HG03095 (cell line): ENCODE measurements around the gene TFPT.
"Not testable (repeated sequence)": the region's sequence is repeated elsewhere in the genome, so short reads cannot be mapped to it uniquely, and the experiment has no call there.

ENCODE experiments used
- ATAC-seq: cut with Tn5 transposase; IDR thresholded peaks from one replicate; pipeline ENCODE4 v1.9.1; 2021; ENCODE audit warnings: moderate library complexity; ENCODE audit not compliant: unreplicated experiment

Gene TFPT

DNA sequence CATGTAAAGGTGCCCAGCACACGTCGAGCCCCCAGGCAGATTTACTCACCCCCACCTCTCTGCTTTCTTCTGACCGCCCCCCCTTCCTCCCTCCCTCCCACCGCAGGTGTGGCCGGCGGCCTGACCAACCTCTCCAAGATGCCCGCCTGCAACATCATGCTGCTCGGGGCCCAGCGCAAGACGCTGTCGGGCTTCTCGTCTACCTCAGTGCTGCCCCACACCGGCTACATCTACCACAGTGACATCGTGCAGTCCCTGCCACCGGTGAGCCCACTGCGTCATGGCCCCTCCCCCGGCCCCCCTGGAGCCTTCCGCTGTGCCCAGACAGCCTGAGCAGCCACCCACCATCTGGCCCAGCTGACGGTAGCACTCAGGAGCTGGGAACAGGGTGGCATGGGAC lies 8.9 kb upstream of the TFPT start:
- ATAC-seq = no peak

- ATAC-seq = no peak
Observed at GRCh38 chr19:54123682-54124081, 8.2 kb upstream of the TFPT start.

- no peak for ATAC-seq
Observed at GRCh38 chr19:54121259-54121658, 5.8 kb upstream of the TFPT start.

DNA sequence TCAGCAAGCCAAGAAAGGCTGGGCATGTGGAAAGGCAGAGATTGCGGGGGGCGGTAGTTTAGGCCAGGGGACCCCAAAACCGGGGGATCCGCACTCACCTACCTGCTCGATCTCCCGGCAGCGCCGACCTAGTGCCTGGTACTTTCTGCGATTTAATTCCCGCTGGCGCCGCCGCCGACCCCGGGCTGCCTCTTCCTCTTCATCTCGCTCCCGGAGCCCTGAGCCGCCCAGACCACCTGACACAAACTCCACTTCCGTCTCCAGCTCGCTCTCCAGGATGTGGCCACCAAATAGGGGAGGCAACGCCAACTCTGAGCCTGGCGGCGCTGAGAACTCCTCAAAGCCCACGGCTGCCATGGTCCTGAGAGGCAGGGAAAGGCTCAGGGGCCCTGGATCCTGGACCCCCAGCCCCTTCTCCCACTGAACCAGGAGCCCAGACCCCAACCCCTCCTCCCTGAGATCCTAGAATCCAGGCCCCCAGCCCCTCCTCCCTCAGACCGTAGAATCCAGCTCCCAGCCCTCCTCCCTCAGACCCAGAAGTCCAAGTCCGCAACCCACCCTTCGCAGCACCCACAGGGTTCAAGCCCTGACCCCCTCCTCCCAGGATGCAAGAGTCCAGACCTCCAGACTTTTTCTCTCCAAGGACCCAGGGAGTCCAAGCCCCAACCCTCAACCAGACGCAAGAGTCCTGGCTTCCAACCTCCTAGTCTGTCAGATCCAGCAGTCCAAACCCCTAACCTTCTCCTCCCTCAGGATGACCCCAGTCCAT lies 933 bp downstream of the TFPT start:
- ATAC-seq = peak; percentile 3

DNA sequence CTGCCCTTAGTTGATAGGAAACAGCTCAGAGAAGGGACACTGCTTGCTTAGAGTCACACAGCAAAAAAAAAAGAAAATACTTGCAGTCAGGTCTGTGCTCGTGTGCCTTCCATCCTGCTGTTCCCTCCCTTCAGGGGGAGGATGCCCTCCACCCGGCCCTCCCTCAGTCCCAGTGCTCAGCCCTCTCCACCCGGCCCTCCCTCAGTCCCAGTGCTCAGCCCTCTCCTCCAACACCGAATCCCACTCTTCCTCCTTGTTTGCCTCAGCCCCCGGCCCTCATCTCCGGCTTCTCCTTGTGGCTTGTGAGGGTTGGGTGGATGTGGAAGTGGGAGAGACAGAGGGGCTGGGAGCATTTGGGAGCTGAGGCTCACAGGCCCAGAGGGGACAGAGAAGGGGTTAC lies 5.8 kb downstream of the TFPT start:
- ATAC-seq = no peak

DNA sequence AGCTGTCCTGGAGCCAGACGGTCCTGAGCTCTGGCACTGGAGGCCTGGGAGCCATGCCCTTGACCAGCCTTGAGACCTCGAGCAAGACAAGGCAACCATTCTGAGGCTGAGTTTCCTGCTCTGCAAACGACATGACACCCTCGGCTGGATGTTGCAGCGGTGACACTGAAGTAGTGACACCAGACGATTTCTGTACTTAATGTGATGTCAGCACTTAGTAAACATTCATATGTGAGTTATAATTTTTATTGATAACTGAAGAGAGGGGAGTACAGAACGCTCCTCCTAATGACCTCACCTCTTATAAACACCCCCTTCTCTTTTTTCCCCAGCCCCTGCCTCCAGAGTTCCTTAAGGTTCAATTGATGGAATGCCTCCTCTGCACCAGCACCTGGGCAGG lies 7.0 kb downstream of the TFPT start:
- no peak for ATAC-seq

DNA sequence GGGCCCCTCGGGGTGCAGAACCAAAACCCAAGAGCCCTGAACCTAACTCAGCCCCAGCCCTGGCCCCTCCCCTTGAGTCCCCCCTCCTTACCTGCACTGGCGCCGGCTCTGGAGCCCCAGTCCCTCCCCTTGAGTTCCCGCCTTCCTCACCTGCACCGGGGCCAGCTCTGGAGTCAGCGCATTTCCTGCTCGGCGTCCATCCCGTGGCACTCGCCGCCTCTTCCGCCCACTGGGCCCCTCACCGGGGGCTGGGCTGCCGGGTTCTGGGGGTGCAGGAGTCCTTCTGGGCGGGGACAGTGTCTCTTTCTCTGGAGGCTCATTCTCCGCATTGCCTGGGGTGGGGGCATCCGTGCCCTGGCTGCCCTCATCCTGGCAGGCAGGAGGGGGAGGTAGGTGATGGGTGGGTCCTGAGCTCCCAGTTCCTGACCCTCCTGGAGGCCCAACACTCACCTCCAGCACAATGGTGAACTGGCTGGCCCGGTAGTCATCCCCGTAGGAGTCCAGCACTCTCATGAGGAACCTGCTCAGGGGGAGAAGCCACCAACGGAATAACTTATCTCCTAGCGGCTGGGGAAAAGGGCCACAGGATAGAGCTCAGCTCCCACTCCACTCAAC lies 7.5 kb downstream of the TFPT start:
- no peak for ATAC-seq

DNA sequence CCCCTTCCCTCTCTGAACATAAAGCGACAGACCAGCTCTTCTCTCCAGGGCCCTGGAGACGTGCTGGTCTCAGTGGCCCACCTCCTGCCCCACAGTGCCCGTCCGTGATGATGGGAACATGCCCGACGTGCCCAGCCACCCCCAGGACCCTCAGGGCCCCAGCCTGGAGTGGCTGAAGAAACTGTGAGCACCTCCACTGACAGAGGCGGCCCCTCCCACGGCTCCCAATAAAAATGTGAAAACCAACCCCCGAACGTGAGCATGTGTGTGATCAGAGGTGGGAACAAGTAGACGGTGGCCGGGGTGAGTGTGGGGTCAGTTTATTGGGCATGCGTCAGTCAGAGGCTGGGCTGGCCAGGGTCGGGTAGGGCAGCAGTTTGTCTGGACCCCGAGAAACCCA lies 8.7 kb downstream of the TFPT start:
- no peak for ATAC-seq

DNA sequence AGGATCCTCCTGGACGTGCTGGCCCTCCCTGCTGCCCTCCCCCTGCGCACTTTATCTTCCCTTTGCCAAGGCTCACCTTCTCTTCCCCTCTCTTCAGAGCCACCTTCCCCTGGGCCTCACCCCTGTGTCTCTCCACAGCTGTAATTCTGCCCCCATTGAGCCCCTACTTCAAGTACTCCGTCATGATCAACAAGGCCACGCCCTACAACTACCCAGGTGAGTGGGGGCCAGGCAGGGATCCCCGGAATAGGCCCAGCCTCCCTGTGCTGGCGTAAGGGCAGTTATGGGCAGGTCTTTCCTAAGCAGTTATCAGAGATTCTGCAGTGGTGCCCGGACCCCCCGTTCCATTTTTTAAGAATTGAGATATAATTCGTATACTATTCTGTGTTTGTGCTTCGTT lies 9.7 kb downstream of the TFPT start:
- ATAC-seq = no peak

- no peak for ATAC-seq
Observed at GRCh38 chr19:54104998-54105715, 10.3 kb downstream of the TFPT start.

- ATAC-seq = peak; percentile 80
Observed at GRCh38 chr19:54102421-54103169, 12.9 kb downstream of the TFPT start, which contains the start of gene NDUFA3. TSS of gene NDUFA3 (plus strand) at chr19:54102855. CDS start at chr19:54102879, 24 bp downstream.

- ATAC-seq = no peak
Observed at GRCh38 chr19:54100561-54100960, 14.9 kb downstream of the TFPT start, which contains the start of gene OSCAR. TSS of gene OSCAR (minus strand) at chr19:54100803. CDS start at chr19:54100792, 11 bp downstream.

- ATAC-seq = not testable (repeated sequence)
Observed at GRCh38 chr19:54099903-54100255, 15.6 kb downstream of the TFPT start.

DNA sequence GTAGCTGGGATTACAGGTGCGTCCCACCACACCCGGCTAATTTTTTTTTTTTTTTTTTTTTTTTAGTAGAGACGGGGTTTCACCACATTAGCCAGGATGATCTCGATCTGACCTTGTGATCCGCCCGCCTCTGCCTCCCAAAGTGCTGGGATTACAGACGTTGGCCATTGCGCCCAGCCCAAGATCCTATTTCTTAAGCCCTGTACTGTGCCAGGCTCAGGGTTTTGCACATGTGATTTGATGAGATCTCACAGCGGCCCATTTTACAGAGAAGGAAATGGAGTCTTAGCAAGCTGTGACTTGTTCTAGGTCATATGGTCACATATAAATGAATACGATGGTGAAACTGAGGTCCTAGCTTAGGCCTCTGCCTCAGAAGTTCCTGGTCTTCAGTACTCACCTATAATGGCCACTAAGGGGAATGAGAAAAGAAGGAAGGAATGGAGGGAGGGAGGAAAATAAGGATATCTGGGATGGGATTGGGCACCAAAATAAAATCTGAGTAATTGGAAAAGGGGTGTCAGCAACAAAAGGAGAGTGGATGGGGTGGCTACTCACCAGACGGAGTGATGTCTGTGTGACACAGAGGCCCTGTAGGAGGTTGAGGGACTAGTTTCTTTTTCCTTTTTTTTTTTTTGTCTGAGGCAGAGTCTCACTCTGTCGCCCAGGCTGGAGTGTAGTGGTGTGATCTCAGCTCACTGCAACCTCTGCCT lies 16.1 kb downstream of the TFPT start:
- ATAC-seq = no peak

GRCh38 chr19:54096617-54097106 lies 18.8 kb downstream of the TFPT start:
- ATAC-seq = no peak

- ATAC-seq = not testable (repeated sequence)
Observed at GRCh38 chr19:54095859-54096616, 19.4 kb downstream of the TFPT start.

- no peak for ATAC-seq
Observed at GRCh38 chr19:54095136-54095858, 20.2 kb downstream of the TFPT start.

DNA sequence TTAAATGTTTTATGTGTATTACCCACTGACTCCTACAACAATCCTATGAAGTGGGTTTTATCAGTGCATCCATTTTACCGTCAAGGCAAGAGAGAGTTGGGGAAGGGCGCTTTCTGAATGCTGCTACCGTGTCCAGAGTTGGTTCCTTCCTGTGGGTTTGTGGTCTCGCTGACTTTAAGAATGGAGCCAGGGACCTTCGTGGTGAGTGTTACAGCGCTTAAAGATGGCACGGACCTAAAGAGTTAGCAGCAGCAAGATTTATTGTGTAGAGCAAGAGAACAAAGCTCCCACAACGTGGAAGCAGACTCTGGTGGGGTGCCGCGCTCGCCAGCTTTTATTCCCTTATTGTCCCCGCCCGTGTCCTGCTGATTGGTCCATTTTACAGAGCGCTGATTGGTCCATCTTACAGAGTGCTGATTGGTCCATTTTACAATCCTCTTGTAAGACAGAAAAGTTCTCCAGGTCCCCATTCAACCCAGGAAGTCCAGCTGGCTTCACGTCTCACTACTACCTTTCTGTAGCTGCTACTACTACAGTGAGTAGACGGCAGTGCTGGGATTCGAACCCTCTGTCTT lies 20.9 kb downstream of the TFPT start:
- no peak for ATAC-seq

GRCh38 chr19:54084410-54084809 lies 31.0 kb downstream of the TFPT start:
- ATAC-seq = no peak
